Muscle layer of colon (tissue), 2 donors: ENCODE measurements around the gene FAM107A.

ENCODE experiments used
- H3K27ac ChIP-seq: one replicate; pipeline ENCODE4 v1.7.0; 2013; ENCODE audit warnings: low read depth, mild to moderate bottlenecking, low read length, moderate library complexity
- H3K27me3 ChIP-seq, 2 donors: one replicate each; pipeline ENCODE4 v1.7.0; 2013; ENCODE audit warnings: low read length in 2 of 2, mild to moderate bottlenecking in 2 of 2; ENCODE audit not compliant: insufficient read depth in 2 of 2, control insufficient read depth in 1 of 2
- H3K36me3 ChIP-seq: one replicate; pipeline ENCODE4 v1.7.0; 2013; ENCODE audit warnings: mild to moderate bottlenecking, low read length; ENCODE audit not compliant: insufficient read depth
- H3K4me1 ChIP-seq: one replicate; pipeline ENCODE4 v1.7.0; 2013; ENCODE audit warnings: mild to moderate bottlenecking, low read length; ENCODE audit not compliant: insufficient read depth
- H3K4me3 ChIP-seq, 2 donors: one replicate each; pipeline ENCODE4 v1.7.0; 2013; ENCODE audit warnings: low read length in 2 of 2, low read depth in 1 of 2, mild to moderate bottlenecking in 1 of 2, moderate library complexity in 1 of 2
- H3K9ac ChIP-seq: one replicate; pipeline ENCODE4 v1.7.0; 2013; ENCODE audit warnings: low read length
- H3K9me3 ChIP-seq: one replicate; pipeline ENCODE4 v1.7.0; 2013; ENCODE audit warnings: mild to moderate bottlenecking, low read length
- donor health status: abdominal sarcoma.
- donor health status: Adenocarcinoma of cecum.

FAM107A gene

GRCh38 chr3:58564456-58565160 lies 12.6 kb downstream of the FAM107A start:
- no peaks in the 10 kb centered on the region for H3K36me3 ChIP-seq
- no peak overlapping the region for H3K4me3 ChIP-seq
- H3K4me1 ChIP-seq, result no peaks in the 10 kb centered on the region
- H3K27ac ChIP-seq, result no peak overlapping the region
- H3K27me3 ChIP-seq, result no peaks in the 10 kb centered on the region
- no peak overlapping the region for H3K9ac ChIP-seq
- no peaks in the 10 kb centered on the region for H3K9me3 ChIP-seq

DNA sequence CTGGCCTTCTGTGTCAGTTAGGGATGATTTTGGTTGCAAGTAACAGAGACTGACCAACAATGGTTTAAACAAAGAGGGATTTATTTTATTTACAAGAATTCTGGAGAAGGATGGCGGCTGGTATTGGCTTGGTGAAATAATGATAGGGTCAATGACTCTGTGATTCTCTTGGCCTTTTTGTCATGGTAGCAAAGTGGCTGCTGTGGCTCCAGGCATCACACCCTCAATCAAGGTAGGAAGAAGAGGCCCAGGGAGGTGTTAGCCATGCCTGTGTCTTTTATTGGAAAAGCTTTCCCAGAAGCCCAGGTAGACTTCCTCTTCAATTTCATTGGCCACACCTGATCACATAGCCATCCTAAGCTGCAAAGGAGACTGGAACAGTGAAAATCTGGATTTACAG lies 13.1 kb downstream of the FAM107A start:
- Histone ChIP-seq H3K27ac (no peak overlapping the region), H3K27me3 (no peaks in the 10 kb centered on the region), H3K9ac (no peak overlapping the region), H3K9me3 (no peaks in the 10 kb centered on the region), H3K36me3 (no peaks in the 10 kb centered on the region), H3K4me1 (no peaks in the 10 kb centered on the region), H3K4me3 (no peak overlapping the region)

DNA sequence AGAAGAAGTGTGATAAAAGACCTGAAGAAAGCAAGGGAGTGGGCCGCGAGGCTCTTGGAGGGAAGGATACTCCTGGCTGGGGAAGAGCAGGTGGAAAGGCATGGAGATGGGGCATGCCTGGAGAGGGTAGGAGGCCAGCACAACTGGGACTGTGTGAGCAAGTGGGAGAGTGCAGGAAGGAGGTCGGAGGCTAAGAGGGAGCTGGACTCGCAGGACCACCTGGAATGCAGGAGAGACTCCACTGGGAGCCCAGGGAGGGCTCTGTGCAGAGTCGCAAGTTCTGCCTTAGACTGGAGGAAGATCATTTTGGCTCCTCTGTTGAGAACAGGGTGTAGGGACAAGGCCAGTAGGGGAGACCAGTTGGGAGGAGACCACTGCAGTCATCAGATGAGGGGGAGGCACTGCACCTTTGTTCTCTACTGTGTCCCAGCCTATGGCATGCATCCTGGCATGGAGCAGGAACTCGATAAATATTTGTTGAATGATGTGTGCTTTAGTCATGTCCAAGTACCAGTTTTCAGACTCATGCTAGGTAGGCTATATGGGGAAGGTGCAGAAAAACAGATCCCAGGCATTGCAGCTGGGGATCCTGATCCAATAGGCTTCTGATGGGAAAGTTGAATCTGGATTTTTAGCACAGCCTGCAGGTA lies 13.7 kb downstream of the FAM107A start:
- no peaks in the 10 kb centered on the region for H3K27me3 ChIP-seq
- no peak overlapping the region for H3K9ac ChIP-seq
- H3K4me3 ChIP-seq, result no peak overlapping the region
- no peaks in the 10 kb centered on the region for H3K36me3 ChIP-seq
- no peaks in the 10 kb centered on the region for H3K4me1 ChIP-seq
- no peak overlapping the region for H3K27ac ChIP-seq
- H3K9me3 ChIP-seq, result no peaks in the 10 kb centered on the region

DNA sequence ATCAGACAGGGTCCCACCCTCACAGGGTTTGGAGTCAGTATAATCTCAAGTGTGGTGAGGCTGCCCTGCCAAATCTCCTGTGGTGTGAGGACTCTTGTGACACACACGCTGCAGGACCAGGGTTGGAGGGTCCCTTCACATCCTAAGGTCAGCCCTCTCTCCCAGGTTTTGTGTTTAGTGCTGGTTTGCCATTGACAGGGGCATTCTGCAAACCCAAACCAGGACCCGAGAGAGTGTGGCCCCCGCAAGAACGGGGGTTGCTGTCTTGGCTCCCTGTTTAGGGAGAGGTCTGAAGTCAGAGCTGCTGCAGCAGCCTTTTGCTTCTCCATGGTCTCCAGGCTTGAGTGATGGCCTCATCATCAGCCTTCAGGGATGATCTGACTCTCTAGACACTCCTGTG lies 14.7 kb downstream of the FAM107A start:
- Histone ChIP-seq H3K36me3 (no peaks in the 10 kb centered on the region), H3K27ac (no peak overlapping the region)

GRCh38 chr3:58560771-58561311 lies 16.4 kb downstream of the FAM107A start:
- Histone ChIP-seq H3K9me3 (no peaks in the 10 kb centered on the region), H3K27ac (no peak overlapping the region), H3K27me3 (no peaks in the 10 kb centered on the region), H3K4me3 (no peak overlapping the region), H3K9ac (no peak overlapping the region), H3K36me3 (no peaks in the 10 kb centered on the region), H3K4me1 (no peaks in the 10 kb centered on the region)

More for the DNA sequence above, 14.7 kb downstream of the FAM107A start:
- Histone ChIP-seq H3K4me1 (no peaks in the 10 kb centered on the region), H3K4me3 (no peak overlapping the region), H3K9me3 (no peaks in the 10 kb centered on the region), H3K27me3 (no peaks in the 10 kb centered on the region), H3K9ac (no peak overlapping the region)

DNA sequence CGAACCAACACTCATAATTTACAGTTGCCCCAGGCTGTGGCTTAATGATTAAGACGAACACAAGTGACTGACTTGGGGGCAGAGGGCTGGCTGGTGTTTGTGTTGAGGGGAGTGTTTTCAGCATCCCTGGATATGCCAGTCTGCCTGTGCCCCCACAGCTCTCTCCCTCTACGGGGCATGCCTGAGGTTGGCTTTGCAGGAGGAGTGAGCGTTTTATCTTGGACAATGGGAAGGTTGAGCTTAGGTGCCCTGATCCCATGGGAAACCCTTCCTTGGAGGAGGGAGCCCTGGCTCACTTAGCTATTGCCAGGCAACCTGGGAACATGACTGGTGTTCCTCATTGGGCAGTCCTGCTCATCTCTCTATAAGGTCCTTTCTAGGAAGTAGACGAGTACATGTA lies 17.6 kb downstream of the FAM107A start:
- H3K36me3 ChIP-seq, result no peaks in the 10 kb centered on the region
- no peaks in the 10 kb centered on the region for H3K4me1 ChIP-seq
- H3K4me3 ChIP-seq, result no peak overlapping the region
- H3K27ac ChIP-seq, result no peak overlapping the region
- H3K9me3 ChIP-seq, result no peaks in the 10 kb centered on the region
- H3K9ac ChIP-seq, result no peak overlapping the region
- H3K27me3 ChIP-seq, result no peaks in the 10 kb centered on the region

DNA sequence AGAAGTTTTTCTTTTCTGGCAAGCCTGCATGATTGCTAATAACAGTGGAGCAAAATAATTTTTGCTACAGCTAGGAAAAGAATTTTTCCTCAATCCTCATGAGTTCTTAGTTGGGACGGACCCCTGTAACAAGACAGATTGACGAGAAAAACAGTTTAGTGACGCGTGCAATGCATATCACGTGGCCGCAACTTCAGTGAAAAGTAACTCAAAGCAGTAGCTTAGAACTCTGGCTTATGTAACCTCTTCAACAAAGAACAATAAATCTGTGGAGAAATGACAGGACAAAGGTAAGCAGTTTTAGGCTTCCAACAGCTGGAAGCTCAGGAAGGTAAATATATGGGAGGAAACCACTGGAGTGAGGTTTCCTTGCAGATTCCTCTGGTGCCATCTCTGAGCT lies 19.7 kb downstream of the FAM107A start:
- Histone ChIP-seq H3K9ac (no peak overlapping the region), H3K4me1 (no peaks in the 10 kb centered on the region), H3K36me3 (no peaks in the 10 kb centered on the region), H3K9me3 (no peaks in the 10 kb centered on the region), H3K27me3 (no peaks in the 10 kb centered on the region), H3K4me3 (no peak overlapping the region), H3K27ac (no peak overlapping the region)

- H3K36me3 ChIP-seq, result no peaks in the 10 kb centered on the region
- H3K4me1 ChIP-seq, result no peaks in the 10 kb centered on the region
- no peak overlapping the region for H3K4me3 ChIP-seq
- no peaks in the 10 kb centered on the region for H3K27me3 ChIP-seq
- H3K27ac ChIP-seq, result no peak overlapping the region
- no peak overlapping the region for H3K9ac ChIP-seq
- no peaks in the 10 kb centered on the region for H3K9me3 ChIP-seq
Observed at GRCh38 chr3:58556761-58557221, 20.4 kb downstream of the FAM107A start.

GRCh38 chr3:58556001-58556400 lies 21.2 kb downstream of the FAM107A start:
- Histone ChIP-seq H3K4me3 (no peak overlapping the region), H3K27me3 (no peaks in the 10 kb centered on the region), H3K27ac (no peak overlapping the region), H3K9me3 (no peaks in the 10 kb centered on the region), H3K9ac (no peak overlapping the region), H3K4me1 (no peaks in the 10 kb centered on the region), H3K36me3 (no peaks in the 10 kb centered on the region)

GRCh38 chr3:58555203-58555602 lies 22.0 kb downstream of the FAM107A start:
- H3K27ac ChIP-seq, result no peak overlapping the region
- H3K9ac ChIP-seq, result no peak overlapping the region
- no peak overlapping the region for H3K4me3 ChIP-seq
- H3K4me1 ChIP-seq, result no peaks in the 10 kb centered on the region
- H3K9me3 ChIP-seq, result no peaks in the 10 kb centered on the region
- no peaks in the 10 kb centered on the region for H3K36me3 ChIP-seq
- H3K27me3 ChIP-seq, result no peaks in the 10 kb centered on the region

- Histone ChIP-seq H3K27ac (no peak overlapping the region), H3K4me1 (no peaks in the 10 kb centered on the region), H3K36me3 (no peaks in the 10 kb centered on the region), H3K27me3 (no peaks in the 10 kb centered on the region), H3K9me3 (no peaks in the 10 kb centered on the region), H3K9ac (no peak overlapping the region), H3K4me3 (no peak overlapping the region)
Observed at GRCh38 chr3:58553003-58553402, 24.2 kb downstream of the FAM107A start.
